GM10248 (cell line): ENCODE results near the gene GSTM3.

Source experiments
- CTCF ChIA-PET: fragments of 300-600 bp; sonication (Branson Sonifier 250); formaldehyde crosslinking; extraction: SDS; loops from one replicate; lab custom pipeline; 2021; ENCODE audit warnings: antibody characterized with exemption; lab: Yijun Ruan, JAX
- POLR2A ChIA-PET: fragments of 350-650 bp; sonication (Branson Sonifier 250); formaldehyde crosslinking; extraction: SDS; loops from one replicate; lab custom pipeline; 2020; ENCODE audit warnings: antibody characterized with exemption; lab: Yijun Ruan, JAX
- DNase-seq: peaks from one replicate; pipeline ENCODE4 v3.0.0; 2012; ENCODE audit errors: extremely low spot score
- CTCF ChIP-seq: IDR thresholded peaks from 2 replicates; pipeline ENCODE4 v1.5.1; 2012; ENCODE audit warnings: mild to moderate bottlenecking, low read depth; ENCODE audit errors: extremely low read depth, missing control alignments, control extremely low read depth

The GSTM3 gene

GRCh38 chr1:109732390-109732881 is 8.4 kb downstream of the GSTM3 start:
- ChIA-PET CTCF (no interaction called here), POLR2A (no interaction called here)
- no peak for TF ChIP-seq CTCF
- DNase-seq = no peak

GRCh38 chr1:109730666-109731065 is 10.2 kb downstream of the GSTM3 start:
- DNase-seq = no peak
- no peak for TF ChIP-seq CTCF
- CTCF ChIA-PET = no interaction called here
- POLR2A ChIA-PET = no interaction called here

- CTCF ChIA-PET = interaction anchor here (1.1 to 2.1 kb wide), 2 partner anchors 25 to 88 kb away, joined by 3 to 11 read pairs; no protein-coding TSS in a partner anchor
- no peak for DNase-seq
- no peak for TF ChIP-seq CTCF
- POLR2A ChIA-PET = no interaction called here
Measured at GRCh38 chr1:109728870-109729269, 12.0 kb downstream of the GSTM3 start.

GRCh38 chr1:109726728-109727373 is 14.0 kb downstream of the GSTM3 start:
- no peak for DNase-seq
- TF ChIP-seq CTCF = no peak
- ChIA-PET POLR2A (no interaction called here), CTCF (no interaction called here)

- no peak for DNase-seq
- CTCF ChIA-PET = interaction anchor here (1.1 kb wide), 1 partner anchor 51 kb away, joined by 3 read pairs; no protein-coding TSS in a partner anchor
- TF ChIP-seq CTCF = no peak
- POLR2A ChIA-PET = no interaction called here
Measured at GRCh38 chr1:109726007-109726406, 14.8 kb downstream of the GSTM3 start.

GRCh38 chr1:109725510-109725909 is 15.3 kb downstream of the GSTM3 start:
- DNase-seq = no peak
- ChIA-PET CTCF (interaction anchor here (1.1 kb wide), 1 partner anchor 51 kb away, joined by 3 read pairs; no protein-coding TSS in a partner anchor), POLR2A (no interaction called here)
- TF ChIP-seq CTCF = no peak
